GM21367 (cell line): ENCODE data around the gene CAPN13.

ENCODE experiments used
- ATAC-seq: cut with Tn5 transposase; IDR thresholded peaks from one replicate; pipeline ENCODE4 v1.9.1; 2021; ENCODE audit not compliant: unreplicated experiment

The CAPN13 gene

DNA sequence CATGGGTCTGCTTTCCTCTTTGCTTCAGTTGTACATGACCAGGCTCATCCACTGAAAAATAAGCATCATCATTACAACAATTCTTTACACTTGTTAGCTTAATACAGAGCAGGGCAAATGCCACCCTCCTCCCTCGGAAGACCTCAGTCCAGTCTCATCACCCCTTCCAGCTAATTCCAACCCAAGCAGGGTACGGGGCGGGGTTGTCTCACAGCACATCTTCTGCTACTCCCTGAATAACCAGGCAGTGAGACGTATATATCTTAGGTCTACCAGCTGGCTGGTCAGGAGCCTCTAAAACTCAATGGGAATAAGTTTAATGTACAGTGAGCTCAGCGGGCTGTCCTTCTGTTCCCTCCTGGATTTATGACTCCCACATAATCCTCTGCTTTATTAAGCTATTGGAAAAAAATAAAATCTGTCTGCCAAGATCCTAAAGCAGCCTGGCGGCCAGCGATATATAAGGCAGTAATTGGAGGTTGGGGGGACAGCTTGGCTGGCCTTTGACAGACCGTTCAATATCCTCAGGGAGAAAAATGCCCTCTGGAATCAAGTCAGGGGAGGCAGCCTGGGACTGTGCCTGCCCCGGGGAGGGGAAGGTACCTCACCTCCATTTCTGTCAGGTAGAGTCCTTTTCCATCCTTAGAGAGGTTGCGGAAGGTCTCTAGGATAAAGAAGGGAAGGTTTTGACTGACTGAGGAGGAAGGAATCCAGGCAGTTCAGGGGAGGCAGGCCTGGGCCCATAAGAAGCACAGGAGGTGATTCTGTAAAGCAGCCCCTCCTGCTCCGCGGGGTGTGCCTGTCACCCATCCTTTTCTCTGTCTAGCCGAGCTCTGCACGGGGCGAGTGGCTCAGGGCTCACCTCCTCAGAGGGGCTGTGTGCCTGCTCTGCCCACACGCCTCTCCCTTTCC is 76.3 kb downstream of the CAPN13 start:
- no peak for ATAC-seq

DNA sequence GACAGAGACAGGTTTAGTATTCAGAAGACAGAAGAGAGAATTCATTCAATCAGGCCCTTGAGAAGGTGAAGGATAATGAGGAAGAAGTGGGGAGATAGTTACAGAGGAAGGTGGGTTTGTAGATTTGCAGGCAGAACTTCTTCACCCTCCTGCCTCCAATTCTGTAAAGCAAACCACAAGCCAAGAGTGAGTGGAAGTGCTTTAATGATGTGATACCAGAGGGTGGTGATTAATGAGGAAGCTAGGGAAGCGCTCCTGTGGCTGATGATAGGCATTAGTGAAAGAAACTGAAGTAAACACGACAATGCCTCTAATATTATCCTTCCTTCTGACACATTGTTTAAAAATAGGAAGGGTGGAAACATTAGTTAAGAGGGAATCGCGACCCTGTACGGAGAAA is 78.2 kb downstream of the CAPN13 start:
- ATAC-seq: no peak

DNA sequence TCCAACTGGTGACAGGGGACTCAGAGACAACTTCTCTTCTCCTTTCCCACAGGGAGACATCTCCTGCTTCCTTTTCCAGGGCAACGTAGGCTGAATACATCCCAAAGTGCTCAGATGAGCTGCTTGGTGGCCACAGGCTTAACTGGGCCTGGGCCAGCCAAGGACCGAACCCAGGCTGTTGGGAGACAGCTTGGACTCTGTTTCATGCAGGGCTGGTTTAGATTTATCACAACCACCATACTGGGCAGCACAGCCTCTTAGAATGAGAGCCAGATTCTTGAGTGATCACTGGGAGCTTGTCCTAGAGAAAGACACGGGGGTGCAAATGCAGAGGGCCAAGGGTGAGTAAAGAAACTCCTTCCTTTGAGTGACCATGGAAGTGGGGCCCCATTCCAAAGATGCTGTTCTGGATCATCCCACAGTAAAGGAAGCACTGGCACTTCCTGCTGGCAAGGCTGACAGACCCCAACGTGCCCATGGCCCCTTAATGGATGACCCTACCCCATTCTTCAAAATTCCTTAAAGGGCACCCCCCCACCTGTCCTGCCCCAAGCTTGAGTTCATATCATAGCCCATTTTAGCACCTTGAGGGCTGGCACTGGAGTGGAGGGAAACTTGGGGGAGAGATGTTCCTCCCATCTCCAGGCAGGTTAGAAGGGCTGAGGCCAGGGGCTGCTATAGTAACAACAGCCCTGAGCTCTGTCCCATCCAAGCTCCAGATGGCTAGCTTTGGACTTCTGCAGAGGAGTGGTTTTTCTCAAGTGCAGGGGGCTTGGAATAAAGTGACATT is 84.1 kb downstream of the CAPN13 start:
- no peak for ATAC-seq

DNA sequence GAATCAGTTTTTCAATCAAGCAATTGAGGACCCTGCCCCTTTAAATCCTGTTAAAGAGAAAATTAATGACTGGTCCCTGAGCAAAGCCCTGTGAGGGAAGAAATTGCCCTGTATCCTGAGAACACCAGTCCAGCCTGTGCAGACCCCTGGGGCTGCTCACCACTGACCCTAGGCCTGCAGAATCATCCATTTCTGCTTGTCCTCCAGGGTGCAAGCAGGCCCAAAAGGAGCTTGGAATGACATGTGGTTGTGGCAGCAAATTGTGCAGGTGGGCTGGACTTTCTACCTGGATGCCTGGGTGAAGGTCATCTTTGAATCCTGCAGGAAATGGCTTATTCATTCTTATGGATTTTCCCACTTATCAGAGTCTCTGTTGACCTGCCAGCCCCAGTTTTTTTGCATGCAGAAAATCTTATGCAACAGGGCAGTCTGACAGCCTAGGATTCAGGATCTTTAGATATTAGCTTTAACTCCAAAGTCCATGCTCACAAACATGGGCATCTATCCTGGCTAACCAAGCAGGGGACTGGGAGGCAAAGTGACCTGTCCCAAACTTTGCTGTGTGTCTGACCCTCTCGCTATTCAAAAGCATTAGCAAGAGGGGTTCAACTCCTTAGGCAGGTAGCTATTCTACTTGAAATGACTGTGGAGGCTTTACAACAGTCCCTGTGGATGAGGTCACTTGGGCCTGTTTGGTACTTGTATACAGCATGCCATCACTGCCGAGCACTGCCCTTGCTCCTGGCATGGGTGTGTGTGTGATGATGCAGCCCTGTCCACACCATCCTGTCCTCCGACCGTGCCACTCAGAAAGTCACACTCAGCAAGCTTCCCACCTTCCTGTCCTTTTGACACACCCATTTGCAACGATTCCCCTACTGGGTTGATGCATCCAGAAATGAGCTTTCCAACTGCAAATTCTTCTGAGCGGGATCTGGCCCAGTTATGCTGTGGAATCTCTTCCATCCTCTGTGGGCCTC is 85.3 kb downstream of the CAPN13 start:
- no peak for ATAC-seq

DNA sequence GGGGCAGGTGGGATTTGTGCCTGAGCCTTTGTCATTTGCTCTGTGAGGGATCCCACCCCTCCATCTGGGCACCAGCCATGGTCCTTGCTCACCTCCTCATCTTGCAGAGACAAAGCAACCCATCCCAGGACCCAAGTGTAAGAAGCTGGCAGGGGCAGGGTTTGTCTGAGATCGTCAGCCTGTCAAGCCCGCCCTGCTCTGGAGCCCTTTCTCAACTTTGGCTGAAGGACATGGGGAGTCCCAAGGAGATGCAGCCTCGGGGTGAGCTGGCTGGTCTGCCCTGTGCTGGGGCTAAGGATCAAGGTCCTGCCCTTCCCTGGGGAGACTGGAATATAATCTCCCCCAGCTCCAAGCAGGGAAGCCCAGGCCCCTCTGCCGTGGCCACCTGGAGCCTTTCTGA is 86.0 kb downstream of the CAPN13 start:
- ATAC-seq: no peak

DNA sequence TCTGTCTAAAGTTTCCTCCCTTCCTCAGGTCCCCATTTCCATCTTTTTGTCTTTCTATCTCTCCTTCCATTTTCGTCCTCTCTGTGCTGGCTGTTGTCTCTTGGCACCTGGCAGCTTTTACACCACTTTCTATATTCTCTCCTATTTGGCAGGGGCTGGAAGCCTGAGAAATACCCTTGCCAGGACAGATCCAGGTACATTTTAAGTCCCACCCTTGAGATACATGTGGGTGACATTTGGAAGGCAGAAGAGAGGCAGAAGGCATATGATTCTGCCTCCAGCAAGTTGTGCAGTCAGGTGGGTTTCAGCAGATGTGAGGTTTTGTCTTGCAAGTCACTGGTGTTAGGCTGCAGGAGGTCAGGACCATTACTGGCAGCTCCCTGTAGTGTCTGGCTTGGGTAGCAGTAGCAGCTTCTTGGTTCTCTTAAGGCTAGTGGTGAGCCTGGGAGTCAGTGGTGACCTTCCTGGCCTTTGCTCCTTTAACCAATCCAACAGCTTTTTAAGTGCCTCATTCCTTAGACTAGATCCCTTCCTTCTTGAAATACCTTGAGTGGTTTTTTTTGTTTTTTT is 90.1 kb downstream of the CAPN13 start:
- ATAC-seq: no peak

DNA sequence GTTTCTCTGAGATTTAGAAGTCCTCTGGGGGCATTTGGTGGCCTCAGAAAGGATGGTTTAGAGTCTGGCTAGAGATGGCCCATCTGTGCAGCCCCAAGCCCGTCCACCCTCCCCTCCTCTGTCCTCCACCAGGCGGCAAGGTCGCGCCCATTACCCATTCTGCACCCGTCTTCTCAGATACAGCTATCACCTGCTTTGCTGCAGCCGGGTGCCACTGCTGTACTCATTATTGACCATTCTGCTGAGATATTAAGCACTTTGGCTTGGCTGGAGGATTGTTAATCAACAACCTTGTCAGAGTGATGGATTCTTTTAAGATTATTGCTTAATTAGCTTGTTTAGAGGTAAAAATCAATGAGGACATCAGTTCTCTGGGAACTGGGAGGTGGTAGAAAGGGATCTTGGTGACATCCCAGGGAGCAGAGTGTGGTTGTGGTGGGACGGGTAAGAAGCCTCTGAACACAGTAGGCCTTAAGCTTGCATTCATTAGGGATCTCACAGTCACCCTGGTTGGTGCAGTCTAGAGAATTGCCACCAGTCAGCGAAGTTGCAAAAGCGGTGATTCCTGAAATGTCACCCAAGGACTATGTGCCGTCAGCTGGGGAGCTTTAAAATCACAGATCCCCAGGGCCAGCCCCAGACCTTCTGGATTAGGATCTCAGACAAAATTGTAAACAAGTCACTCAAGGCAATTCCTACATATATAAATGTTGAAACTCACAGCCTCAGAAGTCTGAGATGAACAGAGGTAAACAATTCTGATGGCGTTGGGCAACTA is 90.9 kb downstream of the CAPN13 start:
- ATAC-seq: no peak

DNA sequence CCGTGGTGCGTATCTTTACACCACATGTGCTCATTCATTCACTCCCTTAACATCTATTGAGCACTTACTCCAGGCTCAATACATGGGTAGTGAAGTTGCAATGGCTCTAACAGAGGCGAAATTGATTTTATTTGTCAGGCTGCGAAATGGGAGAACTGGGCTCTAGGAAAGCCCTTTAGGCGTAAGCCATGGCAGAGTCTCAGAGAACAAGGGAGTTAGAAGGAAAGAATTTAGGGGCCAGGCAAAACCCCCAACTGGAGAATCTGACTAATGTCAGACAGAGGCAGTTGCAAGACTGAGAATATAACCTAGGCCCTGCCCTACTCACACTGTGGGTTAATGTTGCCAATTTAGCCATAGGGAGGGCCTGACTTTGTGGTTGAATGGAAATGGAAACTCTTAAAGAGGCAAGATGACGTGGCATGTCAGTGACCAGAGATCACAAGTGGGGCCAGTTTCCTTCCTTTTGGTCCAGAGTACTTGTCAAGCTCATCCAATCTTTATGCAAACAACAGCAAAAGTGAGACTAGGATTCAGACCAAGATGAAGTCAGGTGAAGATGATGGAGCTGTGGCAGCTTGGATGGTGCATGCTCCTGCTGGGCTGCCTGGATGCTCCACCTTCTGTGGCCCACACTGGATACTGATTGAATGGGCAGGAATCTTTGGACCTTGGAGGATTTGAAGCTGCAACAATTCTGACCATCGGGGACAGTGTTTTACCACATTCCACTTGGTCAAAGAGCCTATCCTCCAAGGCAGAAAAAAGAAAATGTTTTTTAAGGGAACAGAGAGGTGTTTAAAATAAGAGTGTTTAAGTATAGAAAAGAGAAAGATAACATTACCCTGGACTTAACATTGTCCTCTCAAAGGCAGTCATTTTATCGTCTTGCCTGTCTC is 92.2 kb downstream of the CAPN13 start:
- ATAC-seq: no peak

DNA sequence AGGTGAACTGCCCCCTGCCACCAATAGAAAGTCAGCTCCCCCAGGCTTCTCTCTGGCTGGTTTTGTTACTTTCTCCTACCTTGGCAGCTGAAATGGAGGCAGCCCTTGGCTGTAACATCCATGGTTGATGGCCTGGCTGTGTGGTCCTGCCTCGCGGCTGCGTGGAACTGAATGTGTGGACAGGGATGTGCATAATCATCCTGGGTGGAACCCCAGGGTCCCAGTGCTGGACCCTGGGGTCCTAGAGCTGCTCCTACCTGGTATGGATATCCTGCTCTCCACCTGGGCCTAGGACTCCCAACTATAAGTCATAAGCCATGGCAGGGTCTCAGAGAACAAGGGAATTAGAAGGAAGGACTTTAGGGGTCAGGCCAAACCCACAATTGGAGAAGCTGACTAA is 93.5 kb downstream of the CAPN13 start:
- no peak for ATAC-seq

DNA sequence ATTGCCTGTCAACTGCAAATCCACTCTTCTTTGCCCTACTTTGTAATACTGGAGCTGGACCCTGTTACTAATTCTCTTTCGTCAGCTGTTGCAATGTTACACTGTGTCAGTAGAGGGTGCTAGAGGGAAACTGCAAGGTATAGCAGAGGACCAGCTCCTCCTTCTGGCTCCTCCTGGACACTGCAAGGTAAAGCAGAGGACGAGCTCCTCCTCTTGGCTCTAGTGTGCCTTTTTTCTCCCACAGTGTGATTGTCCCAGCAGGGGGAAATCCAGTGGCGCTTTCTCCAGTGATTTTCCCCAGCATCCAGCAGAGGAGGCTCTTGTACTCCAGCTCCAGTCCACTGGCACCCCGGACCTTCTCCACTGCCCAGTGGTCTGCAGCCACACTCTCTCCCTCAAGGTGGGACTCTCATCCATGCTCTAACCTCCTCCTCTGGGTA is 95.6 kb downstream of the CAPN13 start:
- peak; percentile 70 for ATAC-seq

DNA sequence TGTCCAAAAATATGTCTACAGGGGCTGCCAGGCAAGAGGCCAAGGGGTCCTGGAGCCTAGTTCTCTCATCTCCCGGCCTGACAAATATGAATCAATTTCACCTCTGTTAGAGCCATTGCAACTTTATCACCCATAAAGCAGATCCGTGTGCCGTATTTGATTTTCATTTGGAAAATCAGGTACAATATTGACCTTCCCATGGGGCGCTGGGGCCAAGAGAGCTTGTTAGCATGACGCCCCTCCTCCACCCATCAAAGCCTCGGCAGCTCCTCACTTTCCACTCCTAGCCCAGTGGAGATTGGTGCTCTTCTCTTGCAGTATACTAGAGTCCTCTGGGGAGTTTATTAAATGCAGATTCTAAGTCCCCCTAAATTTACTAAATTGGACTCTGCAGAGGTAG is 96.8 kb downstream of the CAPN13 start:
- no peak for ATAC-seq

DNA sequence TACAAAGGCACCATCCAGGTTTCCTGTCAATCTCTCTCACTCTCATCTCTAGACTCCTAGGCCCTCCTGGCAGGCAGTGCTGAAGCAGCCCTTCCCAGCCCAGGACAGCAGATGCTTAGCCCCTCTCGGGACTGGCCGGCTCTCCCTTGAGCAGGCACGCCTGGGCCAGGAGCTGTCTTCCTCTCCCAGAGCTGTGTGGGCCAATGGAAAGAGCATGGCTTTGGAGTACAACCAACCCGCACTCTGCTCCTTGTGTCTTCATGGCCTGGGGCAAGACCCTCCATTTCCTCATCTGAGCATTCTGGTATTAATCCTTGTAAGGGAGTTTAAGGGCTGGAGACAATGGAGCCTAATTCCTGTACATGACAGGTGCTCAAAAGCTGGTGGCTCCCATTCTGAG is 97.2 kb downstream of the CAPN13 start:
- ATAC-seq: no peak

DNA sequence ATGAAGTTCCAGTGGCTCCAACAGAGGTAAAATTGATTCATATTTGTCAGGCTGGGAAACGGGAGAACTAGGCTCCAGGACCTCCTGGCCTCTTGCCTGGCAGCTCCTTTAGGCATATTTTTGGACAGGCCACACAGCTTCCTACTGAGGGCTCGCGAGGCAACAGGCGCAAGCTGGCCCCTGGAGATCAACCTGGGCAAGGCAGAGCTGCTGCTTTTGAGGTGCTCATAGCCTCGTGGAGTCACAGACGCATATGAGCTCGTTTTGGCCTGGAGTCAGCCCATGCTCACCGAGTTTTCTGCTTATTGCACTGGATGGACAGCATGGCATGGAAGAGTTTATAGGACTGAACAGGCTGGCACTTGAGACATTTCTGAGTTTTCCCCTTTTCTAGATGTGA is 97.7 kb downstream of the CAPN13 start:
- no peak for ATAC-seq

DNA sequence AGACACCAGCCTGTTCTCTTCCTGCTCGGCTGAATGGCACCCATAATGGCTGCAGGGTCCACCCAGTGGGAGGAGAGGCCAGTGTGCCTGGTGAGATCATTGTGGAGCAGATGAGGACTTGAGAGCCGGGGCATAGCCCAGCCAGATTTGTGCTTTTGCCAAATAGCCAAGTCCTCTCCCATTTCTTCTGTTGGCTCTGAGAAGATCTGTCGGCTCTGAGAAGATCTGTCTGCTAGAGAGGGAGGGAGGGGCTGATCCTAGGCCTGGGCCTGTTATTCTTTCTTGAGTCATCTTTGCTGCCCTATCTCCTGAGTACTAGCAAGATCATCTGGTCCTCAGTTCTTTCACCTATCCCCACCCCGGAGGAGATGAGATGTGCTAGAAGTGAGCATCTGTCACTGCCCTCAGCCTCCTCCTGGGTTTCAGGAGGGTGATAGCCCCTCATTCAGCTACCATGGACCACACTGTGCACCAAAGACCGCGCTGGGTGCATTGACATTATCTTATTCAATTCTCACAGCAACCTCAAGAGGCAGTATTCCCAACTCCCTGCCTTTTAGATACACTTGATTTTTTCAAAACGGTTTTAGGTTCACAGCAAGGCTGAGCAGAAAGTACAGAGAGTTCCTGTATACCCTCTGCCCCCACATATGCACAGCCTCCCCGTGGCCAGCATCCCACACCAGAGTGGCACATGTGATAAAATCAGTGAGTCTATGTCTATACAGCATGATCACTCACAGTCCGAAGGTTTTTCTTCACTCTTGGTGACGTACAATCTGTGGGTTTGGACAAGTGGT is 98.6 kb downstream of the CAPN13 start:
- no peak for ATAC-seq

DNA sequence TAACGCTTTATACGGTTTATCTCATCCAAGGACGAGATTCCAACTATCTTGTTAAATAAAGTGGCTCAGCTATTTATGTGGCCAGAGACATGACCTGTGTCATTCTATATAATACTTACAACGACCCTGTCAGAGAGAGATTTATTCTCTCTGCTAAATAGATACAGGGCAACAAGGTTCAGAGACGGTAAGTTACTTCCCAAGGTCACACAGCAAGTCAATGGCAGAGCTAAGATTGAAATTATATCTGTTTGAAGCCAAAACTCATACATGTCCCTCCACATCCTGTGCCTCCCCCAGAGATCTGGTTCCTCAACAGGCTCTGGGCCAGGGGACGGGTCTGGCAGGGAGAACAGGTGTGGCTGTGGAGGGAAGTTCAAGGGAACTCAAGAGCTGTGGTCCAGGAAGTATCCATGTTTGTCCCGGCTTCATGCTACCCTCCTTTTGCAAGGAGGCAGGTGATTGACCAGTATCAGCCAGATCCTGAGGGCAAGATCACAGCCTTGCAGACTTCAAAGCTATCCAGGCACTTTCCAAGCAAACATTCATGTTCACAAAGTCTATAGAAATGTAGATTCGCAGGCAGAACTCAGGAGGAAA is 99.8 kb downstream of the CAPN13 start:
- no peak for ATAC-seq

DNA sequence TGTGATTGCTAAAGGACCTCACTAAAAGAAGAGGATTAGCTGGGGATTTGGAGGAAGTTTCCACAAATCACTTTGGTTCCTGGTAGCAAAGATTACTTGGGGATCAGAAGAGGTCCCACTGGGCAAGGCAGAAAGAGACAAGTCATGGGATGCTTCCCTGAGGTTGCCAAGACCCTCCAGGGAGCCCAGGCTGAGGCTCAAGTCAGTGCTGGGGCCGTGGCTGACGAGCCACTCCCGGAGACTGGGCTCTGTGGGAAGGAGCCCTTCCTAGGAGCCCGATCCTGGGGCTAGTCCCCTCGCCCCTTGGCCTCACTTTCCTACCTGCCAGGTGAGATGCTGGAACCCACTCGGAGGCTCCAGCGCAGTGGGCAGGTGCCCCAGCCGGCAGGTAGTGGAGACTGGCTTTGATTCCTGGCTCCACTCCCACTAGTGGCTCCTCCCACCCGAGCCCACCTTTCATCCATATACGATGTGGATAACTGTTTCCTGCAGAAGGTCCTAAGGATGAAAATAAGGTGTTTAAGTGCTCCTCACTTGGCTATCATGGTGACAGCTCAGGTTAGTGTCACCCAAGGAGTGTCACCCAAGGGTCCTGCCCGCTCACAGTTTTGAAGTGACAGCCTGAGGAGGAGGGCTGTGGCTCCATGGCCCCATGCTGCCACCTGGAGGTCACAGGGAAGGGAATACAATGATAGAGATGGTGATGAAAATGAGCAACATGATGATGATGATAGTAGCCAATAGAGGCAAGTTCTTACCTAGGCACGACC is 100.5 kb downstream of the CAPN13 start:
- ATAC-seq: no peak
